Activated CD4-positive, alpha-beta T cell treated with anti-CD3 and anti-CD28 coated beads for 48 hours (primary cell): Measurements from ENCODE around the gene FNBP1.

Experiments used
- DNase-seq: peaks from one replicate; pipeline ENCODE4 v3.0.0-alpha.2; 2020

The FNBP1 gene

DNA sequence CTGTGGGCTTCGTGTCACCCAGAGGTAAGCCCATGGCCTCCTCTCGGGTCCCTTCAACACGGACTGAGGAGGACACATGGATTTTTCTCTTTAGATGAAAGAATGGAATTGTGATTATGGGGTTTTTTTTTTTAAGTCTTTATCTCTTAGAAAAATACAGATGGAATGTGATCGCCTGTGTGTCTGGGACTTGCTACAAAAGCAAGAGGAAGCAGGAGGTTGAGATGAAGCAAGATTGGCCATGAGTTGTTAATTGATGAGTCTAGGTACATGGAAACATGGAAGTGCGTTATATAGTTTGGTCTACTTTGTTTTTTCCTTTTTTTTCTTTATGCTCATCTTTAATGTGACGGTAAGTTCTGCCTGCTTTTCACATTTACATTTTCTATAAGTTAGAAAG, 193.1 kb downstream of the FNBP1 start:
- no peak for DNase-seq

GRCh38 chr9:129848712-129849441, 194.1 kb downstream of the FNBP1 start:
- DNase-seq, result no peak

GRCh38 chr9:129845373-129845772, 197.6 kb downstream of the FNBP1 start:
- DNase-seq, result no peak

- no peak for DNase-seq
Measured at GRCh38 chr9:129841071-129841470, 201.9 kb downstream of the FNBP1 start.

GRCh38 chr9:129840034-129840433, 203.0 kb downstream of the FNBP1 start:
- DNase-seq, result no peak

DNA sequence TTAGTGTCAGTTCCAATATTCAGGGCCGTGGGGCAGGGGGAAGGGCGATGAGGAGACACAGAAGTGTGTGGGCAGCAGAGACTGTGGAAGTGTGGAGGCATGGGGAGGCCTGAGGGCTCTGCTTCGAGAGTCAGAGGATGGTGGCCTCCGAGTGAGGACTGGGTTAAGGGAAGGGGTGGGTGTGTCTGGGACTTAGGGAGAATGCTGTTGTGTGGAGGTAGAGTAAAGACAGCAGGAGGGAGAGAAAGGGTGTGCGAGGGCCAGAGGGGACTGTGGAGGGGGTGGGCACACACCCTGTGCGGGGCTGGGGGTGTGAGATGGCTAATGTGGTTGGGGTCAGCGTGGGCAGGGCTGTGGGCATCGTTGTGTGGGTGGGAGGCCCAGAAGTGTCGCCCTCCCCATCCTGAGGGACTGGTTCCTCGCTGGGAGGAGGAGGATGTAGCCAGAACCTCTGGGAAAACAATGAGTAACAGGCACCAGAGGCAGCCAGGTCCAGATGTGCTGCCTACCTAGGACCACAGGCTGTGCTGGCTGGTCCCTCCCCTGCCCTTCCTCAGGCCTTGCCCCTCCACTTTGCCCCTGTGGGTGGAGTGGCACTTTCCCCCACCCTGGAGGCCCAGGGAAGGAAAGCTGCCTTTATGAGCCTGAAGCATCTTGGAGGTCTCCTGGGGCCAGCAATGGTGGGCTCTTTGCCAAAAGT, 203.5 kb downstream of the FNBP1 start:
- DNase-seq, result peak; percentile 28

GRCh38 chr9:129838707-129839259, 204.2 kb downstream of the FNBP1 start:
- peak; percentile 69 for DNase-seq
